ENCODE results near the gene BMAL1. TPM values are rescaled to one million over a fixed set of nuclear protein-coding genes. Genes with fewer than 3 reads are reported as not detected.

Gene BMAL1
- total RNA-seq, 1 donor from 2014 or later, result 8.5 TPM

- no peak for DNase-seq (ENCODE audit: low read depth)
- H3K4me3 ChIP-seq (ENCODE audit: low read depth, low read length), result no peak overlapping the region
- no peak for TF ChIP-seq CTCF (conservative IDR thresholded peaks at IDR 0.05; ENCODE audit: low read depth, low read length)
Observed at GRCh38 chr11:13284776-13285588, 7.4 kb downstream of the BMAL1 start.

- no peak for DNase-seq (ENCODE audit: low read depth)
- no peak overlapping the region for H3K4me3 ChIP-seq (ENCODE audit: low read depth, low read length)
- no peak for TF ChIP-seq CTCF (conservative IDR thresholded peaks at IDR 0.05; ENCODE audit: low read depth, low read length)
Observed at GRCh38 chr11:13286279-13286821, 8.8 kb downstream of the BMAL1 start.

GRCh38 chr11:13287036-13287435 lies 9.4 kb downstream of the BMAL1 start:
- TF ChIP-seq CTCF (conservative IDR thresholded peaks at IDR 0.05; ENCODE audit: low read depth, low read length), result no peak
- H3K4me3 ChIP-seq (ENCODE audit: low read depth, low read length), result no peak overlapping the region
- no peak for DNase-seq (ENCODE audit: low read depth)

- DNase-seq (ENCODE audit: low read depth), result no peak
- TF ChIP-seq CTCF (conservative IDR thresholded peaks at IDR 0.05; ENCODE audit: low read depth, low read length), result no peak
Observed at GRCh38 chr11:13287681-13288080, 10.1 kb downstream of the BMAL1 start.

GRCh38 chr11:13288375-13289029 lies 10.9 kb downstream of the BMAL1 start:
- no peak for TF ChIP-seq CTCF (conservative IDR thresholded peaks at IDR 0.05; ENCODE audit: low read depth, low read length)
- DNase-seq (ENCODE audit: low read depth), result no peak
- no peak overlapping the region for H3K4me3 ChIP-seq (ENCODE audit: low read depth, low read length)

More at GRCh38 chr11:13287681-13288080, 10.1 kb downstream of the BMAL1 start:
- no peak overlapping the region for H3K4me3 ChIP-seq (ENCODE audit: low read depth, low read length)

GRCh38 chr11:13289081-13289480 lies 11.5 kb downstream of the BMAL1 start:
- peak; percentile 25 for TF ChIP-seq CTCF (conservative IDR thresholded peaks at IDR 0.05; ENCODE audit: low read depth, low read length)
- DNase-seq (ENCODE audit: low read depth), result no peak
- H3K4me3 ChIP-seq (ENCODE audit: low read depth, low read length), result no peak overlapping the region

All from epithelial cell of proximal tubule (primary cell).